ENCODE measurements around the gene HMX3. TPM values are rescaled to one million over a fixed set of nuclear protein-coding genes. Genes with fewer than 3 reads are reported as not detected.

The HMX3 gene
- total RNA-seq, 1 experiment from 2014 or later = not detected

DNA sequence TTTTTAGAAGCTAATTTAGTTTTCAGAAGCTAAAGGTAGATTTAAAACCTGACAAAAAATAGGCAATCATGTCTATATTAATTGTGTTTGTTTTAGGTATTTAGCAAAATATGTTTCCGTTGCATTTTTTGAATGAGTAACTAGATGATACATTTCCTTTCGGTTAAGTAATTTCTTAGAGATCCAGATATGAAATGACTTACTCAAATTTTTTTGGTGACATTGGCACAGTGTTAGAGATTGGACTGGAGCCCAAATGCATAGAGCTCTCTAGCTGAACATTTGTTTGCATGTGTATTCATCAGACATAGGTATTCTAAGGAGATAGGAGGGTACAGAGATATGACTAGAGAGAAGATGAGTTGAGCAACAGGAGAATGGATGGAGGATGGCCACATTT, 20.3 kb downstream of the HMX3 start:
- no peak for DNase-seq
- H3K79me2 ChIP-seq (ENCODE audit: low read length) = peaks cover 69% of the 10 kb centered on the region
- H3K27ac ChIP-seq (ENCODE audit: low read length) = no peak overlapping the region
- H3K9ac ChIP-seq (ENCODE audit: low read length) = 0 out of 2 replicates have a peak overlapping the region, but pooled peaks have one; percentile 7
- peaks cover 37% of the 10 kb centered on the region for H4K20me1 ChIP-seq (ENCODE audit: insufficient read depth, low read depth, low read length)
- H3K9me3 ChIP-seq (ENCODE audit: low read length) = no peaks in the 10 kb centered on the region
- H3K9me2 ChIP-seq (replicated peaks; ENCODE audit: insufficient read depth, low read length) = no peaks in the 10 kb centered on the region
- H3K4me3 ChIP-seq (ENCODE audit: low read length) = peak overlapping the region; percentile 82
- peaks cover 59% of the 10 kb centered on the region for H3K36me3 ChIP-seq (ENCODE audit: insufficient read depth, low read length)
- H3K4me2 ChIP-seq (ENCODE audit: low read depth, low read length, poor library complexity, severe bottlenecking) = peak overlapping the region; percentile 87
- no peak overlapping the region for H2AFZ ChIP-seq (ENCODE audit: low read length)
- no peaks in the 10 kb centered on the region for H3K27me3 ChIP-seq (ENCODE audit: low read length)
- peaks cover 45% of the 10 kb centered on the region for H3K4me1 ChIP-seq (ENCODE audit: low read length)

DNA sequence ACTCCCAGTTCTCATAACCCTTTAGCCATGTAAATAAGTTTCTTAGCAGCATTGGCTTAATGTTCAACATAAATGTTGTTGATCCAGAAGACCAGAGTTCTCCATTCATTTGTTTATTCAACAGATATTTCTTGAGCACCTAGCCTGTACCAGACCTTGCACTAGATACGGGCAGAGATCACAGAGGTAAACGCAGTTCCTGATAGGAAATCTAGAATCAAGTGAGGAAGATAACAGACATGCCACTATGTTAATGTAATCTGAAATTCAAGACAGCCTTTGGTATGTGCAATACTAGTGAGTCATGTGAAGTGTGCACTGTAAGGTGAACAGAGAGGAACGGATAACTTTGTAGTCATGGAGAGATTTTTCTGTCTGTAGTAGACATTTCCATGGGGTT, 21.4 kb downstream of the HMX3 start:
- no peaks in the 10 kb centered on the region for H3K27me3 ChIP-seq (ENCODE audit: low read length)
- H3K9ac ChIP-seq (ENCODE audit: low read length) = no peak overlapping the region
- peaks cover 37% of the 10 kb centered on the region for H4K20me1 ChIP-seq (ENCODE audit: insufficient read depth, low read depth, low read length)
- peaks cover 36% of the 10 kb centered on the region for H3K4me1 ChIP-seq (ENCODE audit: low read length)
- H2AFZ ChIP-seq (ENCODE audit: low read length) = no peak overlapping the region
- no peak overlapping the region for H3K4me3 ChIP-seq (ENCODE audit: low read length)
- H3K27ac ChIP-seq (ENCODE audit: low read length) = no peak overlapping the region
- H3K4me2 ChIP-seq (ENCODE audit: low read depth, low read length, poor library complexity, severe bottlenecking) = peak overlapping the region; percentile 87
- H3K79me2 ChIP-seq (ENCODE audit: low read length) = peaks cover 79% of the 10 kb centered on the region
- no peak for DNase-seq
- peaks cover 69% of the 10 kb centered on the region for H3K36me3 ChIP-seq (ENCODE audit: insufficient read depth, low read length)
- no peaks in the 10 kb centered on the region for H3K9me2 ChIP-seq (replicated peaks; ENCODE audit: insufficient read depth, low read length)
- no peaks in the 10 kb centered on the region for H3K9me3 ChIP-seq (ENCODE audit: low read length)

DNA sequence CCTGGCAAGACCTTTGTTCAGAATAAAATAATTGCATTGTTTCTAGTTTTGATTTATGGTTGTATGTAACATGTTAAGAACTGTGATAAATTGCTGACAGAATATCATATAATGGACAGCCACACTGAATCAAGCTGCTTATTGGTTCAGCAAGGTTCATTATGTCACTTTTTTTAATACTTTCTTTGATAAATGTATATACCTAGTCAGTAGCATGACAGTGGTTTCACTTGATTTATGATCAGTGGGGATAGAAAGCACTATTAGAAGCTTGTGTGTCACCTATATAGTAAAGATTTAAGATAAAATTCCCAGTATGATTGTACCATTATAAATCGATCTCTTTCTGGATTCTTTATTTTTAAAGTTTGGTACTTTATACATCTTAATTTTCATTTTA, 22.9 kb downstream of the HMX3 start:
- H3K27me3 ChIP-seq (ENCODE audit: low read length) = no peaks in the 10 kb centered on the region
- no peak overlapping the region for H3K4me3 ChIP-seq (ENCODE audit: low read length)
- H3K27ac ChIP-seq (ENCODE audit: low read length) = no peak overlapping the region
- DNase-seq = no peak
- H3K4me2 ChIP-seq (ENCODE audit: low read depth, low read length, poor library complexity, severe bottlenecking) = peak overlapping the region; percentile 2
- H3K36me3 ChIP-seq (ENCODE audit: insufficient read depth, low read length) = peaks cover 83% of the 10 kb centered on the region
- H2AFZ ChIP-seq (ENCODE audit: low read length) = no peak overlapping the region
- H3K9ac ChIP-seq (ENCODE audit: low read length) = no peak overlapping the region
- peaks cover 34% of the 10 kb centered on the region for H3K4me1 ChIP-seq (ENCODE audit: low read length)
- no peaks in the 10 kb centered on the region for H3K9me3 ChIP-seq (ENCODE audit: low read length)
- no peaks in the 10 kb centered on the region for H3K9me2 ChIP-seq (replicated peaks; ENCODE audit: insufficient read depth, low read length)
- peaks cover 37% of the 10 kb centered on the region for H4K20me1 ChIP-seq (ENCODE audit: insufficient read depth, low read depth, low read length)
- H3K79me2 ChIP-seq (ENCODE audit: low read length) = peaks cover 93% of the 10 kb centered on the region

DNA sequence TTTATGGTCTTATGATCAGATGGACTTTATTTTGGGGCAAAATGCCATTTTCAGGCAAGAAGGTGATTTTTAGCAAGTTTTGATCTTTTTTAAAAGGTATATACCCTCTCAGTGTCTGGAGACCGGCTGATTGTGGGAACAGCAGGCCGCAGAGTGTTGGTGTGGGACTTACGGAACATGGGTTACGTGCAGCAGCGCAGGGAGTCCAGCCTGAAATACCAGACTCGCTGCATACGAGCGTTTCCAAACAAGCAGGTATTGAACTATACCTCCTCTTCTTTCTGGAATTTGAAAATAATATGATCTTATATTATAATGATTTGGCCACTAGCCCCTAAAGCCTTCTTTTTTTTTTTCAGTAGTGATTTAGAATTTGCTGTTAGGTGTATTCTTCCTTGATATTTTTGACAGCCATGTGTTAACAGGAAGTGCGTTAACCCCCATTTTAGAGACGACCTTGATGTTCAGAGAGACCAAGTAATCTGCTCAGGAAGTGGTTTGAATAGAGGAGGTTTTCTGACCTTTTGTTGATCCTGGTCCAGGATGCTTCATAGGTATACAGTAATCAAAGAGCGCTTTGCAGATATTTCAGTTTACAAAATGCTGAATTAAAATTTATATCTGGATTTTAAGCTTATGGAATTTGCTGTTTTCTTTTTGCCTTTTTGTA, 24.7 kb downstream of the HMX3 start:
- Histone ChIP-seq H3K27ac (ENCODE audit: low read length) (no peak overlapping the region), H3K9me2 (replicated peaks; ENCODE audit: insufficient read depth, low read length) (no peaks in the 10 kb centered on the region), H4K20me1 (ENCODE audit: insufficient read depth, low read depth, low read length) (peaks cover 31% of the 10 kb centered on the region), H2AFZ (ENCODE audit: low read length) (no peak overlapping the region), H3K9me3 (ENCODE audit: low read length) (no peaks in the 10 kb centered on the region), H3K4me2 (ENCODE audit: low read depth, low read length, poor library complexity, severe bottlenecking) (no peak overlapping the region), H3K27me3 (ENCODE audit: low read length) (no peaks in the 10 kb centered on the region), H3K4me1 (ENCODE audit: low read length) (peaks cover 29% of the 10 kb centered on the region), H3K79me2 (ENCODE audit: low read length) (peaks cover 99% of the 10 kb centered on the region), H3K9ac (ENCODE audit: low read length) (no peak overlapping the region), H3K36me3 (ENCODE audit: insufficient read depth, low read length) (peaks cover 96% of the 10 kb centered on the region), H3K4me3 (ENCODE audit: low read length) (no peak overlapping the region)
- no peak for DNase-seq

DNA sequence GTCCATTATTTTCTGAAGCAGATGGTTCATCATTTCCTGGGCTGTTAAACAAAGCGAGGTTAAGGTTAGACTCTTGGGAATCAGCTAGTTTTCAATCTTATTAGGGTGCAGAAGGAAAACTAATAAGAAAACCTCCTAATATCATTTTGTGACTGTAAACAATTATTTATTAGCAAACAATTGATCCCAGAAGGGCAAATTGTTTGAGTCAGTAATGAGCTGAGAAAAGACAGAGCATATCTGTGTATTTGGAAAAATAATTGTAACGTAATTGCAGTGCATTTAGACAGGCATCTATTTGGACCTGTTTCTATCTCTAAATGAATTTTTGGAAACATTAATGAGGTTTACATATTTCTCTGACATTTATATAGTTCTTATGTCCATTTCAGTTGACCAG, 28.5 kb downstream of the HMX3 start:
- Histone ChIP-seq H3K27me3 (ENCODE audit: low read length) (no peaks in the 10 kb centered on the region), H3K9ac (ENCODE audit: low read length) (no peak overlapping the region), H3K4me2 (ENCODE audit: low read depth, low read length, poor library complexity, severe bottlenecking) (no peak overlapping the region), H3K36me3 (ENCODE audit: insufficient read depth, low read length) (peaks cover 79% of the 10 kb centered on the region), H3K4me3 (ENCODE audit: low read length) (no peak overlapping the region), H3K9me3 (ENCODE audit: low read length) (no peaks in the 10 kb centered on the region), H3K9me2 (replicated peaks; ENCODE audit: insufficient read depth, low read length) (no peaks in the 10 kb centered on the region), H3K27ac (ENCODE audit: low read length) (no peak overlapping the region), H3K79me2 (ENCODE audit: low read length) (peaks cover 78% of the 10 kb centered on the region), H2AFZ (ENCODE audit: low read length) (no peak overlapping the region), H4K20me1 (ENCODE audit: insufficient read depth, low read depth, low read length) (peaks cover 13% of the 10 kb centered on the region; the same call in 1 of the 2 replicates), H3K4me1 (ENCODE audit: low read length) (no peaks in the 10 kb centered on the region)
- no peak for DNase-seq

DNA sequence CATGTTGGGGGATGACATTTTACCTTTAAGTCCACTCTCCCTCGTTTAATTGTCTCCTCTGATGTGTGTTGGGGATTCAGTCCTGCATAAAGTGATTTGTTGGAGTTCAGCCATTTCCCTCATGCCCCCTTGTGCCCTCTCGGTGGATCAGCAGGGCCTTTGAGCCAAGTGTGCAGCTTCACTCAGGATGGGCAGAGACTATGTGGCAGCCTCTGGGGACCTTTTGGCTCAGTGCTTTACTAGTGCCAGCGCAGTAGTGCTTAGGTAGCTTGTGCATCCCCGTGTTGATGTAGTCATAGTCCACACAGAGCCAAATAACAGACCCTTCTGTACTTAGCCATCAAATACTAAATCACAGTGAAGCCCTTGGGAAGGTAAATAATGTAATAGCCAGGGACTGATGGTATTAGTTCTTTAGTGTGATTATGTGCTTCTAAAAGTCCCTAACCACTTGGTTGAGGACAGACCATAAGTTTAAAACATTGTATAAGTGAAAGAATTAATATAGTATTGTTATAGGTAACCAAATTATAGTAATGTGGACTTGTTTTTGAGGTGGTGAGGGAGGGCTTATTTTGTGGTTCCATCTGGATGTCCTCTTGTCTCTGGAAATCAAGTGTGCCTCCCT, 29.8 kb downstream of the HMX3 start:
- Histone ChIP-seq H3K27ac (ENCODE audit: low read length) (no peak overlapping the region), H3K36me3 (ENCODE audit: insufficient read depth, low read length) (peaks cover 67% of the 10 kb centered on the region), H2AFZ (ENCODE audit: low read length) (no peak overlapping the region), H3K4me1 (ENCODE audit: low read length) (no peaks in the 10 kb centered on the region), H3K4me3 (ENCODE audit: low read length) (no peak overlapping the region), H3K4me2 (ENCODE audit: low read depth, low read length, poor library complexity, severe bottlenecking) (no peak overlapping the region), H4K20me1 (ENCODE audit: insufficient read depth, low read depth, low read length) (peaks cover 8% of the 10 kb centered on the region; the same call in 1 of the 2 replicates), H3K9me3 (ENCODE audit: low read length) (no peaks in the 10 kb centered on the region), H3K79me2 (ENCODE audit: low read length) (peaks cover 66% of the 10 kb centered on the region), H3K27me3 (ENCODE audit: low read length) (no peaks in the 10 kb centered on the region), H3K9me2 (replicated peaks; ENCODE audit: insufficient read depth, low read length) (no peaks in the 10 kb centered on the region), H3K9ac (ENCODE audit: low read length) (no peak overlapping the region)
- DNase-seq = no peak

DNA sequence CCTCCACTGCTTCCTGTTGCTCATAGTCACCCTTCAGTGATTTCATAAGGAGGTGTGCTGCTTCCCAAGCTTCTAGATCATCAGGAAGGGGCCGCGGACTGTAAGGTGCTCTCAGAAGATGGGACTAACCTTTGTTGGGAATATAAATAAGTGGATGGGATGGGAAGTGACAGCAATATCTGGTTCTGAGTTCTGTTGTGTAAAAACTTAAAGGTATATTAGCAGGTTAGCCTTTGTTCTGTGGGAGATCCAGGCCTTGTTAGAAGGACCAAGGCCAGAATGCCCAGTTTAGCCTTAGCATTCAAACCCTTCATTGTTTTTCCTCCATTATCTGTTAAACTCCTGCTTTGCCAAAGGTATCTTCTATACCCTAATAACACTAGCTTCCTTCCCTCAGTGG, 30.8 kb downstream of the HMX3 start:
- Histone ChIP-seq H3K9me3 (ENCODE audit: low read length) (no peaks in the 10 kb centered on the region), H2AFZ (ENCODE audit: low read length) (no peak overlapping the region), H3K9ac (ENCODE audit: low read length) (no peak overlapping the region), H3K4me3 (ENCODE audit: low read length) (no peak overlapping the region), H3K4me2 (ENCODE audit: low read depth, low read length, poor library complexity, severe bottlenecking) (no peak overlapping the region), H3K9me2 (replicated peaks; ENCODE audit: insufficient read depth, low read length) (no peaks in the 10 kb centered on the region), H4K20me1 (ENCODE audit: insufficient read depth, low read depth, low read length) (peaks cover 5% of the 10 kb centered on the region; the same call in 1 of the 2 replicates), H3K4me1 (ENCODE audit: low read length) (no peaks in the 10 kb centered on the region), H3K27ac (ENCODE audit: low read length) (no peak overlapping the region), H3K27me3 (ENCODE audit: low read length) (no peaks in the 10 kb centered on the region), H3K79me2 (ENCODE audit: low read length) (peaks cover 56% of the 10 kb centered on the region), H3K36me3 (ENCODE audit: insufficient read depth, low read length) (peaks cover 58% of the 10 kb centered on the region)
- no peak for DNase-seq

DNA sequence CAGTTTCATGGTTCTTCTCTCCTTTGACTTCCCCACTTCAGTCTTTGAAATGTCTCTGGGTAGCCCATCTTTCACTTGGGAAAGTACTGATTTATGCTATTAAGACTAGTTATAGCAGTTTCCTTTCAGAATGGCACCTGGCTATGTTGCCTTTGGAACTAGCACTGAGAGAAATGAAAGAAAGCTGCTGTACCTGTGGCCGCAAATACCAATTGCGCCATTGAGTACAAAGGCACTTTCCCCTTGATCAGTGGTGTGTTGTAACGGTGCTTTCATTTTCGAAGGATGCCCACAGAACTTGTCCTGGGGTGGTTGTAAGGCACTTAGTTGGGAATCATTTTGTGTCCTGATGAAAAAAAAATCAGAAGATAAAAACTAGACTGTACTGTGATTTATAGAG, 35.2 kb downstream of the HMX3 start:
- H4K20me1 ChIP-seq (ENCODE audit: insufficient read depth, low read depth, low read length) = no peaks in the 10 kb centered on the region
- H3K4me1 ChIP-seq (ENCODE audit: low read length) = no peaks in the 10 kb centered on the region
- H3K27ac ChIP-seq (ENCODE audit: low read length) = no peak overlapping the region
- peaks cover 18% of the 10 kb centered on the region; the same call in 1 of the 2 replicates for H3K79me2 ChIP-seq (ENCODE audit: low read length)
- no peak overlapping the region for H3K4me3 ChIP-seq (ENCODE audit: low read length)
- no peak overlapping the region for H3K9ac ChIP-seq (ENCODE audit: low read length)
- DNase-seq = no peak
- H3K4me2 ChIP-seq (ENCODE audit: low read depth, low read length, poor library complexity, severe bottlenecking) = no peak overlapping the region
- no peaks in the 10 kb centered on the region for H3K27me3 ChIP-seq (ENCODE audit: low read length)
- no peaks in the 10 kb centered on the region for H3K9me2 ChIP-seq (replicated peaks; ENCODE audit: insufficient read depth, low read length)
- H3K36me3 ChIP-seq (ENCODE audit: insufficient read depth, low read length) = peaks cover 30% of the 10 kb centered on the region; the same call in 1 of the 2 replicates
- H2AFZ ChIP-seq (ENCODE audit: low read length) = no peak overlapping the region
- no peaks in the 10 kb centered on the region for H3K9me3 ChIP-seq (ENCODE audit: low read length)
